HG02678 (cell line): ENCODE results near the gene PALMD.

Source experiments
- ATAC-seq: cut with Tn5 transposase; IDR thresholded peaks from one replicate; pipeline ENCODE4 v1.9.1; 2021; ENCODE audit warnings: mild to moderate bottlenecking, moderate library complexity; ENCODE audit not compliant: unreplicated experiment

The PALMD gene

DNA sequence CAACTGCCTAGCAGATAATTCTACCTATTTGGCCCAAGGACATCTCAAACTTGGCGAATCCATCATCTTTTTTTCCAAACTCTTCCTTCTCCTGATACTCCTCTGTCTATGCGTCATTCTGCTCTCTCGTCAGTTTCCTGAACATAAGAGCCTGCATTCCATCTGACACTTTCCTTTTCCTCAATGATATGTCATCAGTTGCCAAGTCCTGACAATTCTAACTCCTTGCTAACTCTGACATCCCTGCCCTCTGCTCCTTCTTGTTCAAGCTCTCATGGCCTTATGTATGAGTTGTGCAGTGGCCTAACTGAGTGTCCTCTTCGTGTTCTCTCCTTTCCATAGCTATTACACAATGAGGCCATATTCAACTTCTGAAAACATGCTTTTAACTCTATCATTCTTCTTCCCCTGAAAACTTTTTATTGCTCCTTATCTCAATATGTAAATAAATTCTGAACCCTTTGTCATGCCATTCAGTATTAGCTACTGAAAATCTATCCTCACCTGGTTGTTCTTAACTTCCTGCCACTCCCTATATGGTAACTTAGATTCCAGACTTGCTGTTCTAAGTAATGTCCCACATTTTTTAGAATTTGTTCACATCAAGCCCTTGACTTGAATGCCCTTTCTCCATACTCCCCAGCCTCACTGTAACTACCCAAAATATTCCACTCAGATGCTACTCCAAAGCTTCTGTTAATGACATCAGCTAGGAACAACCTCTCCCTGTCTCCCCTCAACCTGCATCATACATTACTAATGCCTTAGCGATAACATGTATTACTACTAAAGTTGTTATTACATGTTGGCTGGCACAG lies 11.5 kb downstream of the PALMD start:
- ATAC-seq = no peak

DNA sequence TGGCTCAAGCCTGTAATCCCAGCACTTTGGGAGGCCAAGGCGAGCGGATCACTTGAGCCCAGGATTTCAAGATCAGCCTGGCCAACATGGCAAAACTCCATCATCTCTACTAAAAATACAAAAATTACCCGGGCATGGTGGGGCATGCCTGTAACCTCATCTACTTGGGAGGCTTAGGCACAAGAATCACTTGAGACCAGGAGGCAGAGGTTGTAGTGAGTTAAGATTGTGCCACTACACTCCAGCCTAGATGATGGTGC lies 12.0 kb downstream of the PALMD start:
- ATAC-seq = no peak

- no peak for ATAC-seq
Observed at GRCh38 chr1:99659755-99660210, 13.9 kb downstream of the PALMD start.

- no peak for ATAC-seq
Observed at GRCh38 chr1:99660496-99660895, 14.6 kb downstream of the PALMD start.

- ATAC-seq = no peak
Observed at GRCh38 chr1:99661780-99662179, 15.9 kb downstream of the PALMD start.

DNA sequence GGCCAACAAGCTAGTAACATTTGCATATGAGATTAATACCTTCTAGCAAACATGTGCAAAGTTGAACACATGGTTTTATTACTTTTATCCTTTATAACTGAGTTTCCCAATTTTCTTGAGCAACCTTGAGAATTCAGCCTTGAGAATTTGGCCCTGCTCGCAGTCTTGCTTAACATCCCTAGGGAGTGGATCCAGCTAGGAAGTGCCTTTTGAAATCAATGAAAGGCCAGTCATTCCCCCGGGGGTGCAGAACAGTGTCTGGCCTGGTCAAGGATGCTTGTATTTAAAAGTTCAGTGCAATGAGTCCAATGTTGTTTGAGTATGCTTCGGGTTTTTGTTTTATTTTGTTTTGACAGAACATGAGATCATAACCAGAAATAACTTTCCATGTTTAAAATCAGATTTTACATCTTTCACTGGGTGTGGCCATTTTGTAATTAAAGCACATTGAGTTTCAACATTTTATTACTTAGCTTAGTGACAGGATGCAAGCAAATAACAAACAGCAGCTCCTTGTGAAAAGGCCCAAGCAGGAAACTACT lies 16.7 kb downstream of the PALMD start:
- no peak for ATAC-seq

- ATAC-seq = no peak
Observed at GRCh38 chr1:99663501-99663900, 17.6 kb downstream of the PALMD start.

- ATAC-seq = no peak
Observed at GRCh38 chr1:99665212-99665611, 19.3 kb downstream of the PALMD start.

GRCh38 chr1:99669376-99669775 lies 23.5 kb downstream of the PALMD start:
- ATAC-seq = no peak

- ATAC-seq = no peak
Observed at GRCh38 chr1:99669821-99670220, 23.9 kb downstream of the PALMD start.

DNA sequence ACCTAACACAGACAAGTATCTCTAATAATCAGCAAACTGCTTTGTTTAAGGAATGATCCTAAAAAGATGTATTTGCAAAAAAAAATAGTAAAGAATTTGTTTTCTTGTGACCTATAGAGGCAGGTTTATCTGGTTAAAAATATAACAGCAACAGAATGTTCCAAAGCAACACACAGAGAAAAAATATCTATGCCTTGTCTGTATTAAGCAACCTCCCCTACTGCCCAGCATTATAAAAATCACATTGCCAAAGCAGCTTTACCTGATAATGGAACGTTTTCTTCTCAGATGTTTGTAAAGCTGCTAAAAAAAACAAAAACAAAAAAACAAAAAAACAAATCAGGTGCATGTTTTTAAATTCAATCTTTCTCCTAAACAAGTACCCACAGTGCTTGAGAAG lies 24.7 kb downstream of the PALMD start:
- no peak for ATAC-seq

DNA sequence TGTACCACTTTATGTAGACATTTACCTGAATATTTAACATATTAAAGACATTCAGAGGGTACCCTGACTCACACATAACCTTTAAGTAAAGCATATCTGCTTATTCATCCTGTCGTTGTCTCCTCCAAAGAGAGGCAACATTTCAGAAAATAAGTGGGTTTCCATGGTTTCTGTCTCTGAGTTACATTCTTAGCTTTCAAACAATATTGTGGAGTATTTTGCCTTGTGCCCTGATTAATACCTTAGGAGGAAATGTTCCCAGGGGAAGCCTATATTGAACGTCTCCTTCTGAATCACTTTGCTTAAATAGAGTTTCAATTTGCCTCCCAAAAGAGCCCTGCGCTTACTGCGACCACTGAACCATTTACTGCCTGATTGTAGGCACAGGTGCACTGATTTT lies 26.1 kb downstream of the PALMD start:
- ATAC-seq = no peak

DNA sequence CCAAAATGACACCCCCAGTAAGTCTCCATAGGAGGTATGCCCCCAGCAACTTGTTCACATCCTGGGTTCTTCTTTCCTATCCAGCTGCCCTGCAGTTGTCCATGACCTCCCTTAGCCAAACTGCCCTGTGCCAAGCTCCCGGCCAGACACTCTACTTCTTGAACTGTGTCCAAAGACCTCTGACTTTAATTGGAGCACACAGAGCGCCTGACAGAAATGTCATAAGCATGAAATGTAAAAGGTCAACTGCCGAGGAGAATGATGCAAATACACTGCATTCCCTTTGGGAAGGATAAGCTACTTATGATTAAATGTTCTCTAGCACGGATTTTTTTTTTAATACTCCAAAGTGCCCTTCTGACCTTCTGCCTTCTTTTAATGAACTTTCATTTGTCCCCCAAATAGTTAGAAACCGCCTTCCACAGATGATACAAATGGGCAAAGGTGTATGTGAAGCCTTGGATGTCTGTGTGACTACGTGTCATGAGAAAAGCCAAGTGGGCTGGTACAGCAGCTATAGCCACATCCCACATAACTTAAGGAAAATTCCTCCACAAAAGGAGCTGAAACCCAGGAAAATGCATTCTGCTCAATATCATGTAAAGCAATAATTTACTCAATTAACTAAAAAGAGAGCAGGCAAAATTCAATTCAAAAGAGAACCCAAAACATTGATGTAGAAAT lies 26.8 kb downstream of the PALMD start:
- no peak for ATAC-seq

- no peak for ATAC-seq
Observed at GRCh38 chr1:99673315-99673714, 27.4 kb downstream of the PALMD start.

DNA sequence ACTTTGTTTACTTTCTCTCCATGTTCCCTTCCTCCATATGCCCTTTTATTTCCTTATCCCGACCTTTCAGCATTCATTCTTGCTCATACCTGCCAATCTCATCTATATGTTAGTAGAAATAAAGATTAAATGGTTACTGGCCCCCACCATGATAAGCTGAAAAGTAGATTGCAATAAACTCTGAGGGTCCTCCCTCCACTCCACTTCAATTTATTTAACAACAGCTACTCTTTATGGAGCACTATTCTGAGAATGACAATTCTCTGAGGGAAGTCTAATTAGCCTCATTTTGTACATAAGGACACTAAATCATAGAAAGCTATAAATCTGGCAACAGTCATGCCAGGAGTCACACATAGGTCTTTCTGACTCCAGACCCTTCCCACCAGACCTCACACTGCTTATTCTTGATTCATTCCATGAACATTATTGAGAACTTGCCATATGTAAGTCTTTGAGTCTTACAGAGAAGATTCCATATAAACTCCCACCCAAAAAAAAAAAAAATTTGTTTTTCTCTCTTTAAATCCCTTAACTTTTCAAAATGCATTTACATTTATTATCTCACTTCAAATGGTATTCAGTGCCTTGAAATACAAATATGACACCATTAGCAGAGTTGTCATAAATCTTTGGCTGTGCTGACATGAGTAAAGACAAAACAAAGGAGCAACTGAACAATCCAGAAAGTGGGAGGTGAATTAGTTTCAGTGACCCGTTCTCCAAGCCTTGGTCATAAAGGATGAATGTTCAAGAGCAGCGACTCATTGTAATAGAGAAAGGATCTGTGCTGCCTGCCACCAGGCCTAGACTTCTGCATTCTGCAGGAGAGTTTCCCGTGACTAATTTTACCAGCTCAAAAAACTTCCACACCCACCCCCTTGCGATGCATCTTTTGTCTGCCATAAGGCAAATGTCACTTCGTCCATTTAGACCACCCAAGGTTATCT lies 28.5 kb downstream of the PALMD start:
- no peak for ATAC-seq

DNA sequence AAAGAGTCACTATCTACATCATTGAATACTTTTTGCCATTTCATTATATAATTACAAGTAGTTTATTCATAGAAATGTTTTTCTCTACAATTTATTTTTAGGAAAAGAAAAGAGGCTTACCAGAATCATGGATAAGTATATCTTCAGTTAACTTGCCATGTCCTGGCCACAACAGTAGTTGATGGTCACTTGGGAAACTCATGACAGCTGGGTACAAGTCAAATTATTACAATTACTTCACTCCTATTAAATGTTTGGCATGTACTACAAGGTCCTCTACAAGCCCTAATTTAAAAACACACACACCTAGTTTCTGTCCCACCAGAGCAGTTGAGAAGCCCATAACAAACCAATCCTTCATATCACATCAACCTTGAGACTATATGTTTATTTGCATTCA lies 29.4 kb downstream of the PALMD start:
- ATAC-seq = no peak

DNA sequence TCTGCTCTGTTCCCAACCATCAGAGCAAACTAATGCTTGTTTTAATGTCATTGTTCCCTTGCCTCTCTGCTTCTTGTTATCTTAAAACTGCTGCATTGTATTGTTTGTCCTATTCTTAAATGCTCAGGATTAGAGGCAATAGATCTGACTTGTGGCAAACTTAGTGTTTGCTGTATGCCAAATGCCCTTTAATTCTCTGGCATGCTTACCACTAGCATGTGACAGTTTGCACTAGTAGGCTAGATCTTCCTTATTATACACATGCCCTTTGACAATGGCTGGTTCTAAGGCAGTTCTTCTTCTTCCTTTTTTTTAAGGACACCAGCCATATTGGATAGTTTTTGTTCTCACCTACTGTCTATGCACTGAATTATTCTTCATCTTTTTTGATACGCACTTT lies 30.1 kb downstream of the PALMD start:
- ATAC-seq = no peak

GRCh38 chr1:99676876-99677275 lies 31.0 kb downstream of the PALMD start:
- ATAC-seq = no peak

DNA sequence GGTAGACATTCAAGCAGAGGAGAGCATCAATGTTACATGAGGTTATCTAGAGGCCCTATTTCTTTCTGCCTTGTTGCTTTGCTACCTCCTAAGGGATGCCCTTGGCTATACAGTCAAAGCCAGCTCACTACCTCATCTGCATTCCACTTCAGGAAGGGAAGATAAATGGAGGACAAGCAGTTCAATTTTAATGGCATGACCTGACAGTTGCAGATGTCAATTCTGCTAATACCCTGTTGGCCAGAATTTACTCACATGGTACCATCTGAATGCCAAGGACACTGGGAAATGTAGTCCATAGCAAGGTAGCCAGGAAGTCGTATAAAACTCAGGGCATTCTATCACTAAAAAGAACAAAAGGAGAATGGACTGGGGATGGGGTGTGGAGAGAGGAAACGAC lies 31.5 kb downstream of the PALMD start:
- ATAC-seq = no peak

DNA sequence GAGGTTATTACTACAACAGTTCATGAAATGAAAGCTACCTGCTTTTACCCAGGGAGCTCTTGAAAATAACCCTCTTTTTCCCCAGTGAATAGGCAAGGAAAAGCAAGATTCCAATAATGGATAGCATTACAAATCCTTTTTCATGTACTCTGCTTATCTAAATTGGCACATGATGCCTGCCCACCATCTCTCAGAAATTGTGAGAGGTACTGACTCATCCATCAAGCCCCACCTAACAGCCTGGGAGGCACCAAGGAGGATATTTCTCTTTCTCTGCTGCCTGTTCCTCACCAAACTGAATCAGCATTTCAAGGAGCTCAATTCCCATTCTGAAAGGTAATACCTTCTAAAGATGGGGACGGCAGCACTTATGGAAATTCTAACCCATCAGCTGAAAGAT lies 34.4 kb downstream of the PALMD start:
- ATAC-seq = no peak

DNA sequence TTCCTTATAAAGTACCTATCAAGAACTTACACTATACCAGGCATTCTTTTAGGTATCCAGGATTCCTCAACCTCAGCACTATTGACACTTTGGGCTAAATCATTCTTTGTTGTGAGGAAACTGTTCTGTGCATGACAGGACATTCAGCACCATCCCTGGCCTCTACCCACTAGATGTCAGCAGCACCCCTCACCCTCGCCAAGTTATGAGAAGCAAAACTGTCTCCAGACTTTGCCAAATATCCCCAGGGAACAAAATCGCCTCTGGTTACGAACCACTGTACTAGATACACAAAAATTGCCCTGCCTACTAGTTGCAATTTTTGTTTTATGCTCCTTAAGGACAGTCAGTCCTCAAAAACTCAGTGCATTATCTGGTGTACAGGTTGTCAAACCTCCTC lies 35.7 kb downstream of the PALMD start:
- no peak for ATAC-seq
